Measurements from ENCODE around the gene CAMK1D.
"Not testable (repeated sequence)": the region's sequence is repeated elsewhere in the genome, so short reads cannot be mapped to it uniquely, and the experiment has no call there.

CAMK1D gene

GRCh38 chr10:12720217-12720981 is 371.1 kb downstream of the CAMK1D start:
- no peak for DNase-seq (ENCODE audit: low read depth in 2 of 2)

- no peak for DNase-seq (ENCODE audit: low read depth in 2 of 2)
Measured at GRCh38 chr10:12721334-12721733, 372.0 kb downstream of the CAMK1D start.

GRCh38 chr10:12723220-12723619 is 373.9 kb downstream of the CAMK1D start:
- no peak for DNase-seq (ENCODE audit: low read depth in 2 of 2)

- no peak for DNase-seq (ENCODE audit: low read depth in 2 of 2)
Measured at GRCh38 chr10:12724807-12725579, 375.6 kb downstream of the CAMK1D start.

GRCh38 chr10:12725580-12725888 is 376.2 kb downstream of the CAMK1D start:
- not testable (repeated sequence) for DNase-seq (ENCODE audit: low read depth in 2 of 2)

- no peak for DNase-seq (ENCODE audit: low read depth in 2 of 2)
Measured at GRCh38 chr10:12726971-12727831, 377.9 kb downstream of the CAMK1D start.

- no peak for DNase-seq (ENCODE audit: low read depth in 2 of 2)
Measured at GRCh38 chr10:12727832-12728215, 378.5 kb downstream of the CAMK1D start.

GRCh38 chr10:12728494-12728893 is 379.1 kb downstream of the CAMK1D start:
- DNase-seq (ENCODE audit: low read depth in 2 of 2): no peak

GRCh38 chr10:12729885-12730284 is 380.5 kb downstream of the CAMK1D start:
- no peak for DNase-seq (ENCODE audit: low read depth in 2 of 2)

- DNase-seq (ENCODE audit: low read depth in 2 of 2): no peak
Measured at GRCh38 chr10:12730809-12731519, 381.6 kb downstream of the CAMK1D start.

- no peak for DNase-seq (ENCODE audit: low read depth in 2 of 2)
Measured at GRCh38 chr10:12733271-12733670, 383.9 kb downstream of the CAMK1D start.

- DNase-seq (ENCODE audit: low read depth in 2 of 2): no peak
Measured at GRCh38 chr10:12735843-12736462, 386.6 kb downstream of the CAMK1D start.

- no peak for DNase-seq (ENCODE audit: low read depth in 2 of 2)
Measured at GRCh38 chr10:12740813-12741212, 391.5 kb downstream of the CAMK1D start.

GRCh38 chr10:12741360-12741804 is 392.0 kb downstream of the CAMK1D start:
- no peak for DNase-seq (ENCODE audit: low read depth in 2 of 2)

GRCh38 chr10:12742771-12743170 is 393.4 kb downstream of the CAMK1D start:
- no peak for DNase-seq (ENCODE audit: low read depth in 2 of 2)

- not testable (repeated sequence) for DNase-seq (ENCODE audit: low read depth in 2 of 2)
Measured at GRCh38 chr10:12743466-12743865, 394.1 kb downstream of the CAMK1D start.

GRCh38 chr10:12743941-12744340 is 394.6 kb downstream of the CAMK1D start:
- DNase-seq (ENCODE audit: low read depth in 2 of 2): no peak

GRCh38 chr10:12748186-12748585 is 398.8 kb downstream of the CAMK1D start:
- DNase-seq (ENCODE audit: low read depth in 2 of 2): no peak

- no peak for DNase-seq (ENCODE audit: low read depth in 2 of 2)
Measured at GRCh38 chr10:12749760-12750478, 400.6 kb downstream of the CAMK1D start.

- DNase-seq (ENCODE audit: low read depth in 2 of 2): no peak
Measured at GRCh38 chr10:12750526-12751201, 401.3 kb downstream of the CAMK1D start.

Data from stimulated activated CD8-positive, alpha-beta memory T cell treated with anti-CD3 and anti-CD28 coated beads, Interleukin-15, amount 100 ng/mL, for 4 hours (primary cell).